DND-41 (cell line): ENCODE data around the gene DND1.

Experiments used
- EZH2 ChIP-seq: IDR thresholded peaks from 3 replicates; pipeline ENCODE4 v1.6.1; 2012; ENCODE audit warnings: borderline replicate concordance, low read depth, mild to moderate bottlenecking, moderate library complexity, low read length, inconsistent platforms; ENCODE audit not compliant: severe bottlenecking
- TF ChIP-seq, protein P1 (sequence below): IDR thresholded peaks from 2 replicates; pipeline ENCODE4 v1.5.1; 2012; ENCODE audit warnings: borderline replicate concordance, low read length, moderate library complexity, mild to moderate bottlenecking; ENCODE audit not compliant: poor library complexity, severe bottlenecking; ENCODE audit errors: extremely low read depth

DNA sequence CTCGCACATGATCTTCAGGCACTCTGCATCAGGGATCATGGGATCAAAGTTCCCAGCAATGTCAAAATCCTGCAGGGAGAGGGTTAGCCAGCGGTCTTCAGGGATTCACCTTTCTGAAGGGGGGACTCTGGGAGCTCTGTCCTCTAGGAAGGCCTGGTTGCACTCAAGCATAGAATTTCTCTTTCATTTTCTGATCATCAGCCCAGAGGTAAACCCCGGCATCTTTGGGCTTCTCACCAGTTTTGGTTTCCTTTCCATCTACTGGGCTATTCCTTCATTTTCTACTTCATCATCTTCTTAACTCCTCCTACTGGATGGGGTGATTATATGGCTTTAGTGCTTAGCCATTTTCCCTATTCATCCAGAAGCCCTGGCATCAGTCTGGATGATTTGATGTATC, 4.6 kb upstream of the DND1 start:
- TF ChIP-seq, protein P1, sequence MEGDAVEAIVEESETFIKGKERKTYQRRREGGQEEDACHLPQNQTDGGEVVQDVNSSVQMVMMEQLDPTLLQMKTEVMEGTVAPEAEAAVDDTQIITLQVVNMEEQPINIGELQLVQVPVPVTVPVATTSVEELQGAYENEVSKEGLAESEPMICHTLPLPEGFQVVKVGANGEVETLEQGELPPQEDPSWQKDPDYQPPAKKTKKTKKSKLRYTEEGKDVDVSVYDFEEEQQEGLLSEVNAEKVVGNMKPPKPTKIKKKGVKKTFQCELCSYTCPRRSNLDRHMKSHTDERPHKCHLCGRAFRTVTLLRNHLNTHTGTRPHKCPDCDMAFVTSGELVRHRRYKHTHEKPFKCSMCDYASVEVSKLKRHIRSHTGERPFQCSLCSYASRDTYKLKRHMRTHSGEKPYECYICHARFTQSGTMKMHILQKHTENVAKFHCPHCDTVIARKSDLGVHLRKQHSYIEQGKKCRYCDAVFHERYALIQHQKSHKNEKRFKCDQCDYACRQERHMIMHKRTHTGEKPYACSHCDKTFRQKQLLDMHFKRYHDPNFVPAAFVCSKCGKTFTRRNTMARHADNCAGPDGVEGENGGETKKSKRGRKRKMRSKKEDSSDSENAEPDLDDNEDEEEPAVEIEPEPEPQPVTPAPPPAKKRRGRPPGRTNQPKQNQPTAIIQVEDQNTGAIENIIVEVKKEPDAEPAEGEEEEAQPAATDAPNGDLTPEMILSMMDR, result no peak
- no peak for TF ChIP-seq EZH2
